ENCODE data around the gene VPS8. TPM values are rescaled to one million over a fixed set of nuclear protein-coding genes. Genes with fewer than 3 reads are reported as not detected.
"Not testable (repeated sequence)": the region's sequence is repeated elsewhere in the genome, so short reads cannot be mapped to it uniquely, and the experiment has no call there.

The VPS8 gene
- total RNA-seq, 1 donor from 2014 or later, result 169 TPM

- DNase-seq, result no peak
These were observed 173.6 kb downstream of the VPS8 start for GRCh38 chr3:184985586-184985985.

DNA sequence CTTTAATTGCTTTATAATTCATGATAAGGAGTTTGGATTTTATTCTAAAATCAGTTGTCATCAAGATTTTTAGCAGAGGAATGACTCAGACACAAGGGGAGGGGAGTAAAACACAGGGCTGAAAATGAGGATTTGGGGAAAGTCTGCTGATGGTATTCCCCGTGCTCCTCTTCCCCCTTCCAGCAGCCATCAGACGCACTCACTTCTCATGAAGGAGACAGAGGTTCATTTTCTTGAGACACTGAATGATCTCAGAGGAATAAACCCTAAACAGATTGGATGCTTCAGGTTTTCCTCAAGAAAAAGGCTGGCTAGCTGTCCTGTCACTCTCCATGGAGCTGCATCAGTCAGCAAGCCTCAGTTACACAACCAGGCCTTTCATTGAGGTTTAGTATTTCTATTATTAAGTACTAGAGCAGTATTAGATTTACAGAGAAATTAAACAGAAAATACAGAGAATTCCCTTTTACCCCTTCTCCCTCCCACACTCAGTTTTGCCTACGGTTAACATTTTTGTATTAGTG, 174.5 kb downstream of the VPS8 start:
- DNase-seq, result no peak

GRCh38 chr3:184993394-184993793, 181.4 kb downstream of the VPS8 start:
- no peak for DNase-seq

GRCh38 chr3:185003876-185004275, 191.9 kb downstream of the VPS8 start:
- not testable (repeated sequence) for DNase-seq

- DNase-seq, result no peak
These were observed 197.7 kb downstream of the VPS8 start for GRCh38 chr3:185009650-185010049.

GRCh38 chr3:185017584-185017983, 205.6 kb downstream of the VPS8 start:
- DNase-seq, result not testable (repeated sequence)

DNA sequence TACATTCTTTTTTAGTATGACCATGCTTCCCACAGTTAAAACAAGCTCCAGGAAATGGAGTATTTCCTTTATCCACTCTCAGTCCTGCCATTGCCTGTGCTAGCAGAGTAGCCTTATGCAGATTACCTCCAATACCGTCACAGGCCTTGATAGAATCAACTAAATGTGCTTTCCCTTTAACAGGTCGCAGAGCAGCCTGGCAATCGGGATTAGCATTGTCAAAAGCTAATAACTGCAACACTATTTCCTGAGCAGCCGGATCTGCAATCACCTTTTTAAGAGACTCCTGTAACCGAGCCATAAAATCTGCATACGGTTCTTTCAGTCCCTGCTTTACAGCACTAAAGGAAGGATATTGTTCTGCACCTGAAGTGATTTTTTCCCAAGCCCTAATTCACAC, 206.0 kb downstream of the VPS8 start:
- not testable (repeated sequence) for DNase-seq

GRCh38 chr3:185021256-185021655, 209.3 kb downstream of the VPS8 start:
- peak; percentile 21 for DNase-seq

DNA sequence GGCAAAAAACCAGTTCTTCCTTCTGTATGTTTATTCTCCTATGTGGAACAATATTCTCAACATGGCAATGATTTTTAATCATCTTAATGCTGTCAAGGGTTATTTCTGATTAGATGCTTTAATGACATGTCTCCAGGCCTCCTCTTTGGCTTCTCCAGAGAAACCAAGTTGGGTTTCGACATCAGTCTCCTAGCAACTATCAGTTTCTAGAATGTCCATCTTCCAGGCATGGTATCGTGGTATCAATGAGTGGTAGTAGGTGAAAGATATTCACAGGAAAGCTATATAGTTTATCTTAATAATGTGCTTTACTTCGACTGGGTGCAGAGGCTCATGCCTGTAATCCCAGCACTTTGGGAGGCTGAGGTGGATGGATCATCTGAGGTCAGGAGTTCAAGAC, 212.4 kb downstream of the VPS8 start:
- DNase-seq, result no peak

- DNase-seq, result no peak
These were observed 213.0 kb downstream of the VPS8 start for GRCh38 chr3:185024966-185025365.

- no peak for DNase-seq
These were observed 216.2 kb downstream of the VPS8 start for GRCh38 chr3:185028121-185028520.

GRCh38 chr3:185029086-185029485, 217.1 kb downstream of the VPS8 start:
- DNase-seq, result no peak

- DNase-seq, result no peak
These were observed 218.4 kb downstream of the VPS8 start for GRCh38 chr3:185030399-185030798.

DNA sequence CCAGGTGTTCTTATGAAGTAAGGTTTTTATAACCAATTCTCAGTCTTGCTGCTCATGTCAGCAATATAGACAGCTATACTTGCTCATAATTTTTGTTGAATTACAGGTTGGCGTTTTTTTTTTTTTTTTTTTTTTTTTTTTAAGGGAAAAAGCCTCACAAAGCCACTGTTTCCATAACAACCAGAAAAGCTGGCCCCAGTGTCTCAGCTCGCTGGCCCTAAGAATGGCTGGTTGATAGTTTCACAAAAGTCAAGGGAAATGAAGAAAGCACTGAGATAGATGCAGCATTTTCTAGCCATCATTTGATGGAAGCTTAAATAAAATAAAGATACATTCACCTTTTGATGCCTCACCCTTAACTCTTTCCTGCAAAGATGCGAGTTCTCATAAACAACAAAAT, 219.0 kb downstream of the VPS8 start:
- no peak for DNase-seq

- DNase-seq, result no peak
These were observed 225.8 kb downstream of the VPS8 start for GRCh38 chr3:185037801-185038200.

GRCh38 chr3:185040425-185040824, 228.5 kb downstream of the VPS8 start:
- no peak for DNase-seq

- no peak for DNase-seq
These were observed 229.6 kb downstream of the VPS8 start for GRCh38 chr3:185041540-185041939.

DNA sequence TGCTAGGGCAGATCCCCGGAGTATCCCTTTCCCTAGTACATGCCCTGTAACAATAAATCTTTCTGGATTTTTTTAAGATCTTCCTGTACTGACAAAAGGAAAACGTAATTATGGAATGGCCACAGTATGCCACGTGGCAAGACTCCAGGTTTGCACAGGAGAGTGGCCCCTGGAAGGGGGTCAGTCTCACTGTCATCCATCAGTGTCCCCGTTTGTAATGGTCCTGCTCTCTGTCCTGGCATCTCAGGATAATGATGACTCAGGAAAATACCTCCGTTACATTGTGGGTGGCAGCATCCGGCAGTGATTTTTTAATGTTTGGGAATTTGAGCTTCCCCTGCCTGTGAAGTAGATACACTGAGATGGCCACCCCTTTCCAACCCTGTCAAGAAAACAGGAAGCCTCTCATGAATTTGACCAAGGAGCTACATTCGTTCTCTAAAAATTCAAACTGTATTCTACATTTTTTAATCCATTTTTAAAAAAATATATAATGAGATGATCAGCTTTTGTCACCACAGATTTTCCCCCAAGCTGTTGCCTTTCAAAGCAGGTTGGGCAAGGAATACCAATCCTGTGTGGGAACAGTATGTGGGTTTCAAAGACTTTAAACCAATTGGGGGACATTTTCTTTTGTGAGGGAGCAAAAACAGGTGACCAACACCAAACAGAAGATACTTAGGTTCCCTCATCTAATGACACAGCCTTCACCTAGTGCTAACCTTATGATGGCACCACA, 230.5 kb downstream of the VPS8 start:
- DNase-seq, result no peak

DNA sequence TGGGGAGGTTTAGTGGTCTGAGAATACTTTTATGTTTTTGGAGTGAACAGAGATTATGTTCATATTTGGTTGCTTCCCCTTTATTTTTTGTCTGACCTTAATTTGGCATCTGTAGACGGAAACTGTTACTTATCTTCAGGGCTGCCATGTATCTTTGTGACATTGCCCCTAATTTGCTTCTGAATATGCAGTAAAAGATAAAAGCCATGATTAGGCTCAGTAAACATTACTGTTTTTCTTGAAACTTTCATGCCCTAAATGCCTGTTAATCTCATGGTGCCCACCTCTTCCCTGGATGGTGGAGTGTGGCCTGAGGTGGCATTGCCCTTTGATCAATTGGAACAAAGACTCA, 234.2 kb downstream of the VPS8 start:
- no peak for DNase-seq

DNA sequence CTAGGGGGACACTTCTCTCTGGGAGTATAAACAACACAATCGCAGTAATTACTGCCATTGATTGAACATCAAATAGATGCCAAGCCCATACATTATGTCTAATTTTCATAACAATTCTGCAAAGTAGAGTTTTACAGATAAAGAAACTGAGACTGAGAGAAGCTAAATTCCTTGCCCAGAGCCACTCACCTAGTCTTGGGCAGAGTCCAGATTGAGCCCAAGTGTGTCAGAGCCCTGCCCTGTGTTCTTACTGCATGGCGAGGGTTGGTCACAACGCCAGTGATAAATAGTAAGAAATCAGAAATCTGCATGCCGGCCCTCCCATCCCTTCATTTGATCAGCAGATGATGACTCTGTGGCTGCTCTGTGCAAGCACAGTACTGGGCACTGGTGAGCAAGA, 234.6 kb downstream of the VPS8 start:
- no peak for DNase-seq

- DNase-seq, result no peak
These were observed 237.7 kb downstream of the VPS8 start for GRCh38 chr3:185049710-185050109.

GRCh38 chr3:185051801-185052200, 239.8 kb downstream of the VPS8 start:
- DNase-seq, result no peak

DNA sequence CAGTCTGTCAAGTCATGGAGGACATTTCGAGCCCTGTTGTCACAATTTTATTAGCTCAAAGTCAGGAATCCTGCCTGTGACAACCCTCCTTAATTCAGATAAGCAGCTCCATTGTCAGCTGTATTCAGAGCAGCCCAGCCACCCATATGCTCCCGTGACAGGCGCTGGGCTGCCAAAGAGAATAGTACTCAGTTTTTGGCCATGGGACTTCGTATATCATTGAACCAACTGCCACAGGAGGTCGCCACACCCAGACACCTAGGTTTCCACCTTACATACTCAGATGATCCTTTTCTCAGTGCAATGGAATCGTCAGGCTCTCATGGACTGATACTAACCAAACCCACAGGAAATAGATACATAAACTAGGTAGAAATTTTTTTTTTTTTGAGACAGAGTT, 240.7 kb downstream of the VPS8 start:
- DNase-seq, result no peak

- DNase-seq, result no peak
These were observed 244.9 kb downstream of the VPS8 start for GRCh38 chr3:185056908-185057307.

- no peak for DNase-seq
These were observed 245.9 kb downstream of the VPS8 start for GRCh38 chr3:185057829-185058228.
